GM12875 (cell line): ENCODE data around the gene PITX1.

Experiments
- H3K4me3 ChIP-seq: one replicate; pipeline ENCODE4 v1.5.1; 2011; ENCODE audit warnings: low read depth, low read length, control low read depth
- CTCF ChIP-seq: IDR thresholded peaks from 2 replicates; pipeline ENCODE4 v1.5.1; 2011; ENCODE audit warnings: low read depth, mild to moderate bottlenecking, control low read depth, inconsistent platforms, low read length, moderate library complexity, borderline replicate concordance; ENCODE audit not compliant: insufficient read depth

The PITX1 gene

DNA sequence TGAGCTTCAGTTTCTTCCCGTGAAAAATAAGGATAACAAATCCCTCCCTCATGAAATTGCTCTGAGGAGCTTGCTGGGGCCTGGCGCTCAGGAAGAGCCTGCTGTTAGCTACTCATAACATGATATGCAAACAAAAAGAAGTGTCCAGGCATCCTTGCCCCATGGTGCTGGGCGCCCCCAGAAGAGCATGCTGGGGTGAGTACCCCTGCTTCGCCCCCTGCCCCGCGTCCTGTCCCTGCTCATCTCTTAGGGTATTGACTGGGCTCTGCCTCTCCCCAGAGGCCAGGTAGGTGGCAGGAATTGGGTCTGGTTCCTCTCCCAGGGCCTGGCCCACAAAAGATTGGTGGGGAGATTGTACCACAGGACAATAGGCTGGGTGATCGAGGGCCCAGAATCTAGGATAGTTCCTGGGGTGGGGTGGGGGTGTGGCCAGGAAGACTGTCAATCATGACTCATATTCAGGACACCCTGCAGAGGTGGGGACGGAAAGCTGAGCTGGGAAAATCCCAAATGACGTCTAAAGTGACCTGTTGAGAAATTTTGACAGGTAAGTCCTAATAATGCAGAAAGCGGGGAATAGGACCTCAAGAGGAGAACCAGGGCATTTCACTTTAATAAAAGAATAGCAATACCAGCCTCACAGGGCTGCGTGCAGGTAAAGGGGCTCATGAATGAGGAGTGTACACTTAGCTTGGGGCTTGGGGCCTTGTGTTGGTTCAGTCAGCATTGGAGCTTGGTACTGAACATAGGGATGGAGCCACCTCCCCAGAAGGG is 8.9 kb downstream of the PITX1 start:
- no peak for TF ChIP-seq CTCF
- no peak overlapping the region for H3K4me3 ChIP-seq

DNA sequence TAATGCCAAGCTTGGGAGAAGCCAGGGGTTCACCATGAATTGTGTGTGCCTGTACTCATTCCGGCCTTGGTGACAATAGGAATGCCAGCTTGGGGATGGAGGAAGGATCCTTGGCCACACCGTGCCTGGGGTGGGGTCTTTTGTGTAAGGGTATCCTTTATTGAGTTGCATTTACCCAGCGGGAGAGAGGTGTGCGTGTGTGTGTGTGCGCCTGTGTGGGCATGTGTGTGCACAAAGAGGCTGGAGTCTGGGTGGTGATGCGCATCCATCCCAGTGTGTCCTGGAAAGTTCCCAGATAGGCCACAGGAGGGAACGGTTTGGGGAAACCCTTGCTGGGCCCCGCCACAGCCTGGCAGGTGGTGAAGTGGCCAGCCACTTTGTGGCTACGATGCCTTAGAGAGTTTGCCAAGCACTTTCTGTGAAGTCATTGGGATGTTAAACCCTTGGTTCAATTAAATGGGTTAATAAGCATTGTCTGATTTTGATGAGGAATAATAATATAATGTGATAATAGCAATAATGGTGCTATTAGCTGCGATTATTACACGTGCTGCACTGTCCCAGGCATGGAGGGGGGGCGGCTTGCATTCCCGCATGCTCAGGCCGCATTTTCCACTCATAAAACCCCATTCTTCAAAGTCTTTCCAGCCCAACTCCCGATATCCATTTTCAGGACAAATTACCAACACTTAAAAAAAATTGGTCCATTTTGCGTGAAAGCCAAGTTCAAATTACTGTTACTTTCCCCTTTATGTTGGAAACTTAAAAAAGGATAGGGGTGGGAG is 13.7 kb downstream of the PITX1 start:
- no peak overlapping the region for H3K4me3 ChIP-seq
- TF ChIP-seq CTCF = no peak

- H3K4me3 ChIP-seq = no peak overlapping the region
Measured at GRCh38 chr5:135019314-135019713, 14.7 kb downstream of the PITX1 start.

DNA sequence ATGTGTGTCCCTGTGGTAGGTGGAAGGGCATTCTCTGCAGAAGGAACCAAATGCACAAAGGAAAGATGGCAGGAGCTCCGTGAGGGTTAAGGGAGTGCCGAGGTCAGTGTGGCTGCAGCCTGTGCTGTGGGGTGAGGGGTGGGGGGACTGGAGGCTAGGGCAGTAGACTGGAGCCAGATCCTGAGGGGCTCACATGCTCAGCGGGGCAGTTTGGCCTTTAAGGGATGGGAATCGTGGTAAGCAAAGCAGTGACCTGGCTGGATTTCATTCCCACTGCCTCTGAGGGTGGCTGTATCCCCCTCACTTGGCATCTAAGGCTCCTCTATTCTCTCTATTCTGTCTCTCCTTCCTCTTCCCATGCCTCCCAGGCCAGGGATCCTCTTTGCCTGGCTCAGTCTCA is 15.6 kb downstream of the PITX1 start:
- TF ChIP-seq CTCF = no peak

More at GRCh38 chr5:135019314-135019713, 14.7 kb downstream of the PITX1 start:
- 0 out of 2 replicates have a peak, but pooled peaks have one; percentile 13 for TF ChIP-seq CTCF

DNA sequence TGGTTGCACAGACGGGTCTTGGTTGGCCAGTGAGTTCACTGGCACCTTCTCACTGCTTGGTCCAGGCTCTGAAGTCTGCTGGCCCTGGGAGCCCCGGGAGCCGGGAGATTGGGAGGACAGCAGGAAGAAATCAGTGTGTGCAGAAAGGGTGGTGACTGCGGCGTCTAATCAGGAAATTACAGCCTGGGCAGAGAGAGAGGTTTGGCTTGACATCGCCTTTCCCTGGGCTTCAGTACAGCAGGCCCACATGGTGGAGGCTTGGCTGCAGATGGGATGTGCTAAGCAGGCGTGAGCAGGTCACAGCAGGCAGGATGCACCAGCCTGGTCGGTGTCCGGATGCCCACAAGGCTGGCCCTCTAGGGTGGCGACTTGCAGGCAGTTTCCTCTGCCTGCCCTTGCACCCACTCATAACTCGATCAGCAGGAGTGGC is 17.2 kb downstream of the PITX1 start:
- TF ChIP-seq CTCF = no peak
- H3K4me3 ChIP-seq = no peak overlapping the region

More for the DNA sequence above, 15.6 kb downstream of the PITX1 start:
- no peak overlapping the region for H3K4me3 ChIP-seq

GRCh38 chr5:135015942-135016341 is 18.1 kb downstream of the PITX1 start:
- H3K4me3 ChIP-seq = no peak overlapping the region
- no peak for TF ChIP-seq CTCF

DNA sequence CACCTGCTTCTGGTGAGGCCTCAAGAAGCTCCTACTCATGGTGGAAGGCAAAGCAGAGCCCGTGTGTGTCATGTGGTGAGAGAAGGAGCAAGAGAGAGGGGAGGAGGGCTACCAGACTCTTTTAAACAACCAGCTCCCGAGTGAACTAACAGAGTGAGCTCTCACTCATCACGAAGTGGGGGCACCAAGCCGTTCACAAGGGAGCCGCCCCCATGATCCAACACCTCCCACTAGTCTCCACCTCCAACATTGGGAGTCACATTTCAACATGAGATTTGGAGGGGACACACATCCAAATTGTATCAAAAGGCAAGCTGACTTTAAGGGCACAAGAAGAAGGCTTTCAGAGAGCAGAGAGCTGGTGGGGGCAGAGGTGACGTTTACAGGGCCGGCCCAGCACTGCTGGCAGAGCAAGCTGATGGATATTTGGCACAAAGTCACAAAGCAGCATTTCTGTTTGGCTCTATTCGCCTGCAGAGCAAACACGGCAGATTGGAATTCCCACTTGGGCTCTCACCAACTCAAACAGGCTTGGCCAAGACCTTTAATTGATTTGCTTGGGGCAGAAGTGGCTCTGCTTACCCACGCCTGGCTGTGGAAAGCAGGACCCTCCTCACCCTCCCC is 20.0 kb downstream of the PITX1 start:
- no peak for TF ChIP-seq CTCF
- H3K4me3 ChIP-seq = no peak overlapping the region
